ENCODE data around the gene MLF2. TPM values are rescaled to one million over a fixed set of nuclear protein-coding genes. Genes with fewer than 3 reads are reported as not detected.

MLF2 gene
- total and polyA plus RNA-seq, 8 donors: 9.3 to 296 (median 152) TPM

DNA sequence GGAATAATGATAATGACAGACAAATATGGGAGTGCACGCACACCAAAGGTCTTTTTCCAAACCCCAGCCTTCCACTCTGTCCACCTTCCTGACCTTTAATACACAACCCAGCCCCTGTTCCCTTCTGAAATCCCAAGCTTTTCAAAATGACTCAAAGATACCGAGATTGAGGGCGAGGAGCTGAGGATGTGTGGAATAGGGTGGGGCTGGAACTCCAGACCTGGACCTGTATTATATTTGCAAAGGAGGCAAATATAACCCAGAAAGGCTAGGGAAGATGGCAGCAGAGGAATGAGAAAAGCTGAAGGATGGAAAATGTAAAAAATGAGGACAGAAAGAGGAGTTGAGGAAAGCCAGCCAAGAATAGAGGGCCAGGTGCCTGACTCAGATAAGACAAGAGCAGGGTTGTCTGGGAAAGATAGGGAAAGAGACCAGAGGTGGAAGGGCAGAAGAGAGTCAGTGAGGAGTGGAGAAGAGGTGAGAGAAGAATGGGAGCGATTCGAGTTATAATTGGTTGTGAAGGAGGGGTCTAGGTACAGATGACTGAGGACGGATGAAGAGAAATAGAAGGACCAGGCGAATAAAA lies 12.2 kb upstream of the MLF2 start:
- DNase-seq: no peak
- peaks cover 52 to 67% (median 62%) of the 10 kb centered on the region in 4 donors for H3K4me1 ChIP-seq
- H3K9me3 ChIP-seq: no peaks in the 10 kb centered on the region
- 21 to 29% (median 23%) methylated on average over 7 of the region's 7 CpGs for WGBS, 5 donors
- H3K36me3 ChIP-seq: peaks cover 6 to 8% (median 7%) of the 10 kb centered on the region in 4 donors
- H3K27me3 ChIP-seq: no peaks in the 10 kb centered on the region
- H3K27ac ChIP-seq: peak overlapping the region; percentile 85 to 96 (median 91)
- intact Hi-C loops (cut with DNase I; ENCODE audit: low total_unique reads): no loop called here
- TF ChIP-seq, protein P1, sequence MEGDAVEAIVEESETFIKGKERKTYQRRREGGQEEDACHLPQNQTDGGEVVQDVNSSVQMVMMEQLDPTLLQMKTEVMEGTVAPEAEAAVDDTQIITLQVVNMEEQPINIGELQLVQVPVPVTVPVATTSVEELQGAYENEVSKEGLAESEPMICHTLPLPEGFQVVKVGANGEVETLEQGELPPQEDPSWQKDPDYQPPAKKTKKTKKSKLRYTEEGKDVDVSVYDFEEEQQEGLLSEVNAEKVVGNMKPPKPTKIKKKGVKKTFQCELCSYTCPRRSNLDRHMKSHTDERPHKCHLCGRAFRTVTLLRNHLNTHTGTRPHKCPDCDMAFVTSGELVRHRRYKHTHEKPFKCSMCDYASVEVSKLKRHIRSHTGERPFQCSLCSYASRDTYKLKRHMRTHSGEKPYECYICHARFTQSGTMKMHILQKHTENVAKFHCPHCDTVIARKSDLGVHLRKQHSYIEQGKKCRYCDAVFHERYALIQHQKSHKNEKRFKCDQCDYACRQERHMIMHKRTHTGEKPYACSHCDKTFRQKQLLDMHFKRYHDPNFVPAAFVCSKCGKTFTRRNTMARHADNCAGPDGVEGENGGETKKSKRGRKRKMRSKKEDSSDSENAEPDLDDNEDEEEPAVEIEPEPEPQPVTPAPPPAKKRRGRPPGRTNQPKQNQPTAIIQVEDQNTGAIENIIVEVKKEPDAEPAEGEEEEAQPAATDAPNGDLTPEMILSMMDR (IDR thresholded peaks at IDR 0.05): no peak
- no peak for TF ChIP-seq POLR2A (IDR thresholded peaks at IDR 0.05)
- no peak for TF ChIP-seq EP300 (IDR thresholded peaks at IDR 0.05)
- peak overlapping the region; percentile 63 to 78 (median 78) for H3K4me3 ChIP-seq

DNA sequence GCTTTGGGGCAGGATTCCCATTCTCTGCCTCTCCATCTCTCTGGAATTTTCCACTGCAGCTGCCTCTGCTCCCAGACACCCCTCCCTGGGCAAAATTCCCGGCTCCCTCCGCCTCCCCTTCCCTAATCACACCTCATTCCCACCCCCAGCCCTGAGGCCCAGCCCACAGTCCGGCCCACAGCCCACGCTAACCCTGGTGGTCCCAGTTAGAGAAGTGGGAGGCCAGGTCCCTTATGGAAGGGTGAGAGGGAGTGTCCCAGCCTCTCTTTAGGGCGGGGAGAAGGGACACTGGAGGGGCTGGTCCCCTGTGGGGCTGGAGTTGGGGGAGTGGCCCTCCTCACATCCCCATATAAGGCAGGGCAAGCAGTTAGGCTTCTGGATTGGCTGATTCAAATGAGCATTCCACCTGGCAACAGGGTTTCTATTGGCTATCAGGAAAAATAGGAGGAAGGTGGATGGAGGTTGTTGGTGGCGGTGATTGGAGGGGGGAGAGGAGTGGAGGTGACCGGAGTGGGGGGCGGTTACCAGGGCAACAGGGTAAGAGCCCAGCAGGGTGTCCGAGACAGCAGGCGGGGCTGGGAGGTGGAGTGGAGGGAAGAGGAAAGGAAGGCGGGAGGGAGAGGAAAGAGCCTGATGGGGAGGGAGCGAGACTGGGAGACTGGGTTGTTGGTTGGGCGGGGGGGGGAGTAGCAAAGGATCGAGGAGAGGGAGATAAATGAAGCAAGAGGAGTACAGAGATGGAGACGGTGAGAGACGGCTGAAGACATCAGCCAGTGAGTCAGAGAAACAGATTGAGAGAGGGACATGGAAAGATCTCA lies 11.3 kb upstream of the MLF2 start:
- TF ChIP-seq, protein P1 (IDR thresholded peaks at IDR 0.05): no peak
- peak; percentile 20 to 32 (median 20) for TF ChIP-seq POLR2AphosphoS5 (IDR thresholded peaks at IDR 0.05)
- Histone ChIP-seq H3K4me1 (peaks cover 46 to 65% (median 53%) of the 10 kb centered on the region in 4 donors), H3K9me3 (no peaks in the 10 kb centered on the region), H3K36me3 (no peaks in the 10 kb centered on the region), H3K27ac (peak overlapping the region; percentile 75 to 96 (median 91)), H3K4me3 (peak overlapping the region; percentile 18 to 28 (median 27)), H3K27me3 (no peaks in the 10 kb centered on the region)
- intact Hi-C loops (cut with DNase I; ENCODE audit: low total_unique reads): no loop called here
- WGBS, 5 donors: 3 to 8% (median 3%) methylated on average over 15 to 16 of the region's 16 CpGs
- peak; percentile 86 to 97 for DNase-seq

DNA sequence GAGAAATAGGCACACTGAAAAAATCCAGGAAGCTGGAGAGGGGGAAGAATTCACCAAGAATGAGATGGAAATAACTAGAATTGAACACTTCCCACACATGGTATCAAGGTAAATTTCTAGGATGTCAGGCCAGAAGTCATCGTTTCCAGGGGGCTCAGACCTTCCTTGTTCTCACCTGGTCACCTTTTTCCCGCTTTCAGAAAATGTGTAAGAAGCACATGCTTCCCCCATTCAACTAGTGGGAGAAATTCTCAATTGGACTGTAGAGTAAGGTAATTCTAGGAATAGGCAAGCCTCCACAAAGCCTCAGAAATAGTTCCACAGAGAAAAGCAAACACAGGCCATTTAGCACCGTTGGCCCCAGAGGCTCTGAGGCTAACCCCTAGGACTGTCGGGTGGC lies 10.4 kb upstream of the MLF2 start:
- no peak for DNase-seq
- no peaks in the 10 kb centered on the region for H3K27me3 ChIP-seq
- intact Hi-C loops (cut with DNase I; ENCODE audit: low total_unique reads): no loop called here
- peak overlapping the region in 3 of 4 donors; percentile 18 to 28 (median 26) for H3K4me3 ChIP-seq
- TF ChIP-seq EP300 (IDR thresholded peaks at IDR 0.05): no peak
- TF ChIP-seq POLR2AphosphoS5 (IDR thresholded peaks at IDR 0.05): no peak
- no peak for TF ChIP-seq POLR2A (IDR thresholded peaks at IDR 0.05)
- TF ChIP-seq, protein P1 (IDR thresholded peaks at IDR 0.05): no peak
- H3K9me3 ChIP-seq: no peaks in the 10 kb centered on the region
- 51 to 61% (median 57%) methylated on average over 4 of the region's 4 CpGs for WGBS, 5 donors
- H3K36me3 ChIP-seq: no peaks in the 10 kb centered on the region
- peaks cover 39 to 57% (median 45%) of the 10 kb centered on the region in 4 donors for H3K4me1 ChIP-seq
- peak overlapping the region; percentile 75 to 96 (median 91) for H3K27ac ChIP-seq

DNA sequence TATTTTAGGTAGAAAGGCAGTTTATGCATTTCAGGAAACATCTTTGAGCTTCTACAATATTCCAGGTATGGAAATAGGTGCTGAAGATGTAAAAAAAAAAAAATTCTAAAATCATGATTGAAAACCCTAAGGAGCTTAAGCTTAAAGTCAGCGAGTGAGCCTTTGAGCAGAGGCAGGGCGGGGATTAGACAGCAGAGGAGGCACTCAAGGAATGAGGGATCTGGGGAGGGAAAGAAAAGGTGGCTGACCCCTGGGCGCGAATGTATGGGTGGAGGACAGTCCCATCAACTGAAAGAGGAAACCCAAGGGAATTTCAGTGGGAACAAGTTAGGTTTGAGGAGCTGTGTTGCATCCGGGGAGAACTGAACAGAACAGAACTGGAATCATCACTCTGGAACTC lies 6.8 kb upstream of the MLF2 start:
- 68 to 84% (median 76%) methylated on average over 5 of the region's 5 CpGs for WGBS, 5 donors
- Histone ChIP-seq H3K27ac (no peak overlapping the region), H3K27me3 (no peaks in the 10 kb centered on the region), H3K9me3 (no peaks in the 10 kb centered on the region), H3K4me1 (peaks cover 14 to 42% (median 25%) of the 10 kb centered on the region in 4 donors), H3K4me3 (no peak overlapping the region), H3K36me3 (no peaks in the 10 kb centered on the region)
- TF ChIP-seq EP300 (IDR thresholded peaks at IDR 0.05) (no peak), POLR2AphosphoS5 (IDR thresholded peaks at IDR 0.05) (no peak), POLR2A (IDR thresholded peaks at IDR 0.05) (no peak)
- TF ChIP-seq, protein P1 (IDR thresholded peaks at IDR 0.05): no peak
- no peak for DNase-seq
- intact Hi-C loops (cut with DNase I; ENCODE audit: low total_unique reads): no loop called here

Measured in stomach (tissue), 9 donors.